ENCODE measurements around the gene CADM1.

- TF ChIP-seq SUZ12 (IDR thresholded peaks at IDR 0.05; ENCODE audit: extremely low read depth, insufficient read depth, insufficient read length) (no peak), YY1 (IDR thresholded peaks at IDR 0.05; ENCODE audit: insufficient read depth, insufficient read length) (no peak)
These were observed 94.5 kb downstream of the CADM1 start for GRCh38 chr11:115409691-115410220.

Data from NT2/D1 (cell line).